PC-9 (cell line): ENCODE results near the gene PFKM.

Experiments
- CTCF ChIP-seq: fragments of 200-600 bp; sonication (generic); conservative IDR thresholded peaks from 2 replicates; pipeline ENCODE4 v1.6.1; 2017; ENCODE audit warnings: mixed run types, antibody characterized with exemption, mild to moderate bottlenecking, moderate library complexity
- EZH2 ChIP-seq: fragments of 200-600 bp; sonication (generic); IDR thresholded peaks from 2 replicates; pipeline ENCODE4 v1.8.0; 2017; ENCODE audit warnings: antibody characterized with exemption, low read depth

DNA sequence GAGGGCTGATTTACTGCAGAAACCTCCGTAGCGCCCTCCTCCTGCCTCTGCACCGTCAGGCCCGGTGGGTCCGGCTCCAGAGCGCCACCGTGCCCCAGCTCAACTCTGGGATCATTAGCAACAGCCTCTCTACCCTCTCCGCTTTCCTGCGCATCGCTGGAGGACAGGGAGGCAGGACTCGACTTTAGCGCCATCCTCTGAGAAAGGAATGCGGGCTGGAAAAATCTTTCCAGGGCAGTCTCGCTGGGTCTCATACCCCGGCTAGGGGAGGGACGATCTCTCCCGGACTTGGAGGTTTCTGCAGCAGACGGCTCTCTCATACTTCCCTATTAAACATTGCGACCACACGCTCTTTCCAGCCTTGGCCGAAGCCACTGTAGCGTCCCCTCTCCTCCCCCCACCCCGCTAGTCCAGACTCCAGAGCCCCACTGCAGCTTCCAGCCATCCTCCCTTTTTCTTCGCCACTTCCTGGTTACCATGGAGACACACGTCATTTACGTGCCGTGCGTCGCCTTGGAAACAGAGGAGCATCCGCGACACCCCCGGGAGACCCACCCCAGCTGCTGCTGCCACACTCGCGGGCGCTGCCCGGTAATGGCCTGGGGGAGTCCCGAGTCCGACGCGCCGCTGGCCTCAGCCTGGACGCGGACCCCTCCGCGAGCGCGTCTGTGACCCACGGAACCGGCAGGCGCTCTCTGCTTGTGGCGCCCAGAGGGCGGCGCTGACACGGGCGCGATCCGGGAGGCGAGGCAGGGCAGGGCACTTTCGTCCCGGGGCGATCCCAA, 64.1 kb downstream of the PFKM start, which contains the start of gene CCDC184:
- TF ChIP-seq CTCF (no peak), EZH2 (no peak)
